GM18867 (cell line): Measurements from ENCODE around the gene TALDO1.

Source experiments
- ATAC-seq: cut with Tn5 transposase; IDR thresholded peaks from one replicate; pipeline ENCODE4 v1.9.1; 2021; ENCODE audit warnings: mild to moderate bottlenecking, moderate library complexity; ENCODE audit not compliant: unreplicated experiment

TALDO1 gene

DNA sequence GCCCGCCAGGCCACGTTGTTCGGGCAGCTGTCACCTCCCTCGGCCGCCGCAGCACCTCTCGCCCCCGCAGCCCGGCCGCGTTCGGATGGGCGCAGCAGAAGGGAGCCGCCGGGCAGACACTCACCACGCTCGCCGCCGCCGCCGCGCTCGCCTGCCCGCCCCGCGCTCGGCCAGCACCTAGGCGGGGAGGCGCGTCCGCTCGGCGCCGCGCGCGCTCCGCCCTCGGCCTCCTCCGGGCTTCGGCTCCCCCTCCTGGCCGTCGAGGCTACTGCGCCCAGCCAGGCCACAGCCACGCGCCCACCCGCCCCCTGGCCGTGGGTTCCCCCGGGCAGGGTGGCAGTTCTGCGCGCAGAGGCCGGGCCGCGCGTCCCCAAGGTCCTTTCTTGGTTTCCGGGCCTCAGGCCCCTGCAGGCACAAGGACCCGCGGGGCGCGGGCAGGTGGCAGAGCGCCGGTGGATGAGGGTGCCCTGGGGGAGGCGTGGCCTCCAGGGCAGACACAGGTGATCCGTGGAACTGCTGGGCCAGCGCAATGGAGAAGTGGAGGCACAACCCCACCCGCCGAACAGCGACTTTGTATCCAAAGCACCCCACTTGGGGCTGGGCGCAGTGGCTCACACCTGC lies 50.9 kb downstream of the TALDO1 start, which contains the start of gene SLC25A22:
Gene SLC25A22, minus strand, starts transcription at position 189 of the 621 bp plus-strand sequence. CDS start 3,275 bp downstream, outside the sequence.
- peak; percentile 67 for ATAC-seq

- ATAC-seq, result no peak
Measured at GRCh38 chr11:799641-800316, 52.5 kb downstream of the TALDO1 start.

- ATAC-seq, result no peak
Measured at GRCh38 chr11:800473-800872, 53.2 kb downstream of the TALDO1 start.

DNA sequence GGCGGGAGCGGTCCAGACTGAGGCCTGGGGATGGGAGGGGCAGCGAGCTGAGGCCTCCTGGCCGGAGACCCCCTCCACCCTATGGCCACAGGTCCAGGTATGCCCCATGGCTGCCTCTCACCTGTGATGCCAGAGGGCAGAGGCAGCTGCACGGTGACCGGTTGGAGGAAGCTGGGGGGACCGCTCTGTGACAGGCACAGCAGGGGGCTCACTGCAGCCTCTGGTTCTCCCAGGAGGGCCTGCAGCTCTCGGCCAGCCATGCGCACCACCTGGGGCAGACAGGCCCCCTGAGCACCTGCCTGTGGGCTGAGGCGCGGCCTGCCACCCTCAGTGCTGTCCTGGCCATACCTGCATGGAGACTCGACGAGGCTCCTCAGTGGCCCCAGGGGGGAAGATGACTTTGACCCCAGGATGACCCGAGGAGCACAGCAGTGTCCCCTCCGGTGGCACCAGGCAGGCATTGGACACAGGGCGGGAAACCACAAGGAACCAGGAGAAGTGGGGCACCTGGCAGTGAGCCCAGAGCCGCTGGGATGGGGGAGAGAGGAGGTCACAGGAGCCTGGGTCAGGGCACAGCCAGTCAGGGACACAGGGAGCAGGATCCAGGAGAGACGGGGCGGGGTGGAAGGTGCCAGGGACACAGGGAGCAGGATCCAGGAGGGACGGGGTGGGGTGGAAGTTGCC lies 54.0 kb downstream of the TALDO1 start:
- ATAC-seq, result no peak

DNA sequence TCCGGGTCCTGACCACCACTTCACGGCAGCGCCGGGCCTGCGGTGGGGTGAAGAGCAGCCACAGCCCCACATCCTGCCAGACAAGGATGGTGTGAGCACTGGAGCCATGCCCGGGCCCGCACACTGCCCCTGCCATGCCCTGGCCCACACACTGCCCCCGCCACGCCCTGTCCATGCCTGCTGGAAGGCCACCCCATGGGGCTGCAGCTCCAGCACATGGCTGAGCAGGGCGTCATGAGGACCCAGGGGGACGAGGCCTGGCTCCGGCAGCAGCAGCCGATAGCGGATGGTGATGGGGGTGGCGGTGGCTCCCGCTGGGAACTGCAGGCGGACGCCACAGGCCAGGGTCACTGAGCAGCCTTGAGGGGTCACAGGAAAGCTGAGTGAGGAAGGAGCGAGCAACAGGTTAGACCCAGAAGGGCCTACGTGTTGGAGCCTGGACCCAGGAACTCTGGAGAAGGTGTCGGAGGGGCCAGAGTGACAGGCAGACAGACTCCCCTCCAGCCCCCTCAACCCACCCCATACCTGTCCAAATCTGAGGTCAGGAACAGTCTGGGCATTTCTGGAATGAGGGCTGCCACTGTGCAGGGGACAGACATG lies 54.9 kb downstream of the TALDO1 start:
- no peak for ATAC-seq

- ATAC-seq, result no peak
Measured at GRCh38 chr11:802693-803466, 55.6 kb downstream of the TALDO1 start.

DNA sequence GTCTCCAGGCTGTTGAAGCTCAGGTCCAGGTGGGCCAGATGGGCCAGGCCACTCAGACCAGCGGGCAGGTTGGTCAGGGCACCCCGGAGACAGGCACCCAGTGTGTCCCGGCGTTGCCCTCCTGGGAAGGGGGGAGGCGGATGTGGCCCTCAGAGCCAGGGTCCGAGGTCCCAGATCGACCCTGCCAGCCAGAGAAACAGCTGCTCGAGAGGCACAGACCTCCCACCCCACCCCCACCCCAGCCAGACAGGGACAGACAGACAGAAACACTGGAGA lies 56.1 kb downstream of the TALDO1 start:
- no peak for ATAC-seq

- no peak for ATAC-seq
Measured at GRCh38 chr11:803770-804598, 56.7 kb downstream of the TALDO1 start.

DNA sequence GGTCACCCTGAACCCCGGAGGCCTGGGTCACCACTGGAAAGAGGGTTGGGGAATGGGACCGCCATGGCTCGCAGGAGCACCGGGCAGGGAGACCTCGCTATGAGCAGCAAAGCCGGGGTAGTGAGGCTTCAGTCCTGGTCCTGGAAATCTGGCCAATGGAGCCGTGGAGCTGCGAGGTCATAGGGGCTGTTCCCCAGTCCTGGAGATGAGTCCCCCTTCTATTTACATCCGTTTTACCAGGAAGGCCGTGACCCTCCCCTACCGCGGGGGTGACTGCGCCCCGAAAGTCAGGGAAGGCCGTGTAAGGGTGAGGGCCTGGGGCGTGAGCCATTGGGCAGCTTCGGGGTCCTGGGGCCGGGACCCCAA lies 57.3 kb downstream of the TALDO1 start:
- no peak for ATAC-seq

DNA sequence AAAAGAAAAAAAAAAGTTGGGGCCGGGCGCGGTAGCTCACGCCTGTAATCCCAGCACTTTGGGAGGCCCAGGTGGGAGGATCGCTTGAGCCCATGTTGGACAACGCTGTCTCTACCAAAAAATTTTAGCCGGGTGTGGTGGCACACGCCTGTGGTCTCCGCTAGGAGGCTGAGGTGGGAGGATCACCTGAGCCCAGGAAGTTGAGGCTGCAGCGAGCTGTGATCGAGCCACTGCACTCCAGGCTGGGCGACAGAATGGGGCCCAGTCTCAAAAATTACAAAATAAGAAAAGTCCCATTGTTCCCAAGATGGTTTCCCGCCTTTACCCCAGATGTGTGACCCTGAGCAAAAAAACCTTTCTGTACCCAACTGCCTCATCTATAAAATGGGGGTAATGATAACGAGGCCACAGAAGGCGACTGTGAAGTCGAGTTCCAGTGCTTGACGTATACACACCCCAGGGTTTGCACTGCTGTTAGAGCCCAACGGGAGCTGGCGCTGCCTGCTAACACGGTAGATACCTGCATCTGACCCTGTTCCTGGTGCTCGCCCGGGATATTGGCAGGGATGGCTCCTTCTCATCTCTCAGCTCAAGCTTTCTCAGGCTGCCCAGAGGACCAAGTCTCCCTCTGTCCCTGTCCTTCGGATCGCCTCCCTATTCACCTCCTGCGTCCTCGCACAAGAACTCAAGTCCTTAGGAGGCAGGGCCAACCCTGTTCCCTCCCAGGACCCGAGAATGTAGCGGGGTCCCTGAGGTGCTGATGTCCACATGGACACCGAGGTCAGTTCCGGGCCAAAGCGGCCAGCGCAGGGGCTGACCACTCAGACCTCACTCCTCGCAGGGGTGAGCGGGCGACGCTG lies 61.4 kb downstream of the TALDO1 start:
- ATAC-seq, result peak; percentile 3

DNA sequence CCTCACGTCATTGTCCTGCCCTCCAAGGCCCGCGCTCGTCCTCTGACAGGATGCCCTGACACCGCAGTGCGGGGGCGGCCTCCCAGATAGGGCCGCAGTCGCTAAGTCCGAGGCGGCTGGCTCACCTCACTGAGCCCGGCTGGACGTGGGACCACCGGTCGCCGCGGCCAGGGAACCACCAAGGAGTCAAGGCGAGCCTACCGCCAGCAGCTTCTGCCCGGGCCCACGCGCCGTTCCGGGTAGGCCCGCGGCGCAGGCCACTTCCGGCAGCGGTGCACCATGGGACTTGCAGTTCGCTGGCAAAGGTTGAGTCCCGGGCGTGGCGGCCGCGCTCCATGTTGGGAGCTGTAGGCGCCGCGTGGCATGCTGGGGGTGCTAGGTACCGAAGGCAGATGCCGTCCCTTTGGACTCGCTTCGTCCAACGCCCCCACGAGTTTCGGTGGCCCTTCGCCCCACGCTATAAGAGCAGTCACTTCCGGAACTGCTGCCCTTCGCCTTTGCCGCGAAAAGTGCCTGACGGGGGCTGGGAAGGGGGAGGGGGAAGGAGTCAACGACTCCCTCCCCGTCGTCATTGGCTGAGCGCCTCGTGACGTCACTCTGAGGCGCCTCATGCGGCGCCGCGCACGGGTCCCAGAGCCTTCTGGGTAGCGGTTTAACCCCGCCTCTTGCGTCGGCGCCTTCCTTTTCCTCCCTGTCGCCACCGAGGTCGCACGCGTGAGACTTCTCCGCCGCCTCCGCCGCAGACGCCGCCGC lies 62.2 kb downstream of the TALDO1 start, which contains the start of gene RPLP2:
Gene RPLP2, plus strand, starts transcription at position 681 of the 753 bp plus-strand sequence. CDS start 268 bp downstream, outside the sequence.
- ATAC-seq, result peak; percentile 71

DNA sequence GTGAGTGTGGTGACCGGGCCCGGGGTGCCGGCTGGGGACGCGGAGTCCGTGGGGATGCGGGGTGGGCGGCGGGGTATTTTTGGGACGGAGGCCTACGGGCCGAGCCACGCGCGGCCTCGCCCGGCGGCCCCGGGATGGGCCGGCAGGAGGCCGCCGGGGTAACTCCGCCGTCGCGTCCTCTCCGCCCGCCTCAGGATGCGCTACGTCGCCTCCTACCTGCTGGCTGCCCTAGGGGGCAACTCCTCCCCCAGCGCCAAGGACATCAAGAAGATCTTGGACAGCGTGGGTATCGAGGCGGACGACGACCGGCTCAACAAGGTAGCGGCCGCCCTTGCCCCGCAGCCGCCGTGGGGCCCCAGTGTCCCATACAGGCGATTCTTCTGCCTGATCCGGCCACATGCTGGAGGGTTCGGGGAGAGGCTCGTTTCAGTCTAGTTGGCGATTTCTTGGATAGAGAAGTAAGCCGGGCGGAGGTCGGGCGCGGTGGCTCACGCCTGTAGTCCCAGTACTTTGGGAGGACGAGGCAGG lies 62.8 kb downstream of the TALDO1 start:
- ATAC-seq, result no peak

- no peak for ATAC-seq
Measured at GRCh38 chr11:811446-812245, 64.4 kb downstream of the TALDO1 start.

DNA sequence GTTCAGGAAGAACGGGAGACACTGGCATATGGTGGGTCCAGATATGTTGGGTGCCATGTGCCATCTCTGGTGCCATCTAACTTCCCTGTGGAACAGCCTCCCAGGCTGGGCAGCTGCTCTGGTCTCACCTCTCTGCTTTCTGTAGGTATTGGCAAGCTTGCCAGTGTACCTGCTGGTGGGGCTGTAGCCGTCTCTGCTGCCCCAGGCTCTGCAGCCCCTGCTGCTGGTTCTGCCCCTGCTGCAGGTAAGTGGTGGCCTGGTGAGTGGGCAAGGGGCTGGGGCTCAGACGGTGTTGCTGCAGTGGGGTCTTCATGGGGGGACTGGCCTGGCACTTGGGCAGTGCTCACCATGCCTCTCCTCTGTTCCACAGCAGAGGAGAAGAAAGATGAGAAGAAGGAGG lies 65.1 kb downstream of the TALDO1 start:
- no peak for ATAC-seq

DNA sequence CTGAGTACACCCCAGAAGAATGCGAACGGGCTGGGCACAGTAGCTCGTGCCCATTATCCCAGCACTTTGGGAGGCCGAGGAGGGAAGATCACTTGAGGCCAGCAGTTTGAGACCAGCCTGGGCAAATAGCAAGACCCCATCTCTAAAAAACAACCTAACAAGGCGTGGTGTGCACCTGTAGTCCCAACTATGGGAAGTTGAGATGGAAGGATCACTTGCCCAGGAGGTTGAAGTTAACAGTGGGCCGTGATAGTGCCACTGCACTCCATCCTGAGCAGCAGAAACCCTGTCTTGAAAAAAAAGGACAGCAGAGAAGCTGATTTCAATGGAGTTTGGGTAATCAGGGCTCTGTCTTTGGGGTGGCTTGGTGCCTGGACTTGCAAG lies 65.8 kb downstream of the TALDO1 start:
- ATAC-seq, result no peak

- no peak for ATAC-seq
Measured at GRCh38 chr11:813456-814096, 66.3 kb downstream of the TALDO1 start.
